Germinal center (tissue), 1 donor: ENCODE measurements around the gene CD14.
"Not testable (repeated sequence)": the region's sequence is repeated elsewhere in the genome, so short reads cannot be mapped to it uniquely, and the experiment has no call there.

Experiments used
- DNase-seq: peaks from one replicate; pipeline ENCODE4 v3.0.0; 2012; ENCODE audit warnings: mixed read lengths, low spot score

CD14 gene

GRCh38 chr5:140635291-140636257 lies 2.6 kb upstream of the CD14 start:
- no peak for DNase-seq

GRCh38 chr5:140634103-140634502 lies 1.1 kb upstream of the CD14 start:
- no peak for DNase-seq

- DNase-seq, result no peak
Observed at GRCh38 chr5:140633501-140633900, 526 bp upstream of the CD14 start.

GRCh38 chr5:140632366-140633020 lies 482 bp downstream of the CD14 start:
- DNase-seq, result peak; percentile 46

- peak; percentile 37 for DNase-seq
Observed at GRCh38 chr5:140631831-140632365, 1.1 kb downstream of the CD14 start.

- DNase-seq, result no peak
Observed at GRCh38 chr5:140631036-140631417, 1.9 kb downstream of the CD14 start.

DNA sequence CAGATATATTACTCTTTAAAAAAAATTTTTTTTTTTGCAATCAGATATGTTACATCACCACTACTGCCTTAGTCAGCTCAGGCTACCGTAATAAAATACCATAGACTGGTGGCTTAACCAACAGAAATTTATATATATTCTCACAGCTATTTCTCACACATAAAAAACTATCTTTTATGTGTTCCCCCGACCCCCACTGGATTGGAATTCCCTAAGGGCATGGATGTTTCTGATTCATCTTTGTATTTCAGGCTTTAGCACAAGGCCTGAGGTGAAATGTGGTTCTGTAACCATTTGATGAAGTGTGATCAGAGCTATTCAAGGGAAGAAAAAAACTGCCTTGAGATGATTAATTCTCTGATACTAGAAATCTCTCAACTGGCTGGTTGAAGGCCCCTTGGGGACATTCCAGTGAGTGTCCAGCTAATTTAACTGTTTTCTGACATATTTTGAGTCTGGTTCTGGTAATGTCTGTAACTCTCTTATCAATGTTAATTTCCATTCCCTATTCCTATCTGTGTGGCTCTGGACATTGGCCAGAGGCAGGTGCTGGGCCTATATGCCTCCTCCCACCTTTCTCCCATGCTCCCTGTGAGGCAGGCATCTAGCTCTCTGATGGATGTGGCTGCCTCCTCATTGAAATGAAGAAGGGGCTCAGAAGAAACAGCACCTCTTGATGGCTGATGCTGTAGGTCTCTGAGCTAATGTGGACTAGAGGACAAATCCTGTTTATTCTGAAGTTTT lies 2.5 kb downstream of the CD14 start:
- no peak for DNase-seq

DNA sequence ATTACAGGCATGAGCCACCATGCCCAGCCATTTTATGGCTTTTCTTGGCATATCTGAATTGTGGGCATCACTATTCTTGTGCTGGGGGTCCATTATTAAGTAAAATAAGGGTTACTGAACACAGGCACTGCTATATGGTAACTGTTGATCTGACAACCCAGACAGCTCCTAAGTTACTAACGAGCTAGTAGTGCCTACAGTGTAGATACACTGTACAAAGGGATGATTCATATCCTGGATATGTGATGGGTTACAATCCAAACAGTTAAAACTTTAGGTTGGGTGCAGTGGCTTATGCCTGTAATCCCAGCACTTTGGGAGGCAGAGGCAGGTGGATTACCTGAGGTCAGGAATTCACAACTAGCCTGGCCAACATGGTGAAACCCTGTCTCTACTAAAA lies 4.3 kb downstream of the CD14 start:
- DNase-seq, result no peak

- no peak for DNase-seq
Observed at GRCh38 chr5:140627972-140628371, 5.0 kb downstream of the CD14 start.

- DNase-seq, result not testable (repeated sequence)
Observed at GRCh38 chr5:140624886-140625285, 8.1 kb downstream of the CD14 start.

DNA sequence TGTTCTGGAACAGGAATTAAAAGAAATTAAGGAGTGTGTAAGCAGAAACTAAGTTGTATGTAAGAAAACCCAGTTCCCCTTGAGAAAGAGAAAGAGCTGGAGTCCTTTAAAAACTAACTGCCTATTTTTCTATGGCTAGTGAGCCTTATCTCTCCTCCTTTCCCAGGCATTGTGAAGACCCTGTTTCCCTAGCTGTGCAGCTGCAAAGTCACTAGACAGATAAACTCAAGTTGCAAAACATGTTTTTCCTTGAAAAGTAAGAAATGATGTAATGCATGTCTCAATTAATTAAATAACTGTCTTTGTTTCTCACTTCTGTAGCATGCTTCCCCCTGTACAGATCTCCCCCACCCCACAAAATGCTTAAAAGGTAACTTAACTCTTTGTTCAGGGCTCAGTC lies 9.9 kb downstream of the CD14 start:
- not testable (repeated sequence) for DNase-seq

DNA sequence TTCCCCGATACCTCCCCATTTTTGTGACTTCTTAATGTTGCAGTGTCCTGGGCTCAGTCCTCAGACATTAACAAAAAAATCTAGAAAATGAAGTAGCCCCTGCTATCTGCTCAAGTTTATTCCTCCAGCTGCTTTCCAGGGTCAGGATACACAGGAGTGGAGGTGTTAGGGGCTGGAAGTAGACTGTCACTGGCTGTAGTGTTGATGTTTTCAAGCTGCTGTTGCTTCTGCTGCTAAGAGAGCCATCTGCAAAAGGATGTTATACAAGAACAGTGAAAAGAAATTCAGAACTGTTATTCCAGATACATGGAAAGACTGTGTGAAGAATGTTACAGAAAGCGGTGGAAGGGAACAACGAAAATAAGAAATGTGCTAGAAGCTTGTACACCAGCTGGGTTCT lies 10.7 kb downstream of the CD14 start:
- DNase-seq, result no peak

DNA sequence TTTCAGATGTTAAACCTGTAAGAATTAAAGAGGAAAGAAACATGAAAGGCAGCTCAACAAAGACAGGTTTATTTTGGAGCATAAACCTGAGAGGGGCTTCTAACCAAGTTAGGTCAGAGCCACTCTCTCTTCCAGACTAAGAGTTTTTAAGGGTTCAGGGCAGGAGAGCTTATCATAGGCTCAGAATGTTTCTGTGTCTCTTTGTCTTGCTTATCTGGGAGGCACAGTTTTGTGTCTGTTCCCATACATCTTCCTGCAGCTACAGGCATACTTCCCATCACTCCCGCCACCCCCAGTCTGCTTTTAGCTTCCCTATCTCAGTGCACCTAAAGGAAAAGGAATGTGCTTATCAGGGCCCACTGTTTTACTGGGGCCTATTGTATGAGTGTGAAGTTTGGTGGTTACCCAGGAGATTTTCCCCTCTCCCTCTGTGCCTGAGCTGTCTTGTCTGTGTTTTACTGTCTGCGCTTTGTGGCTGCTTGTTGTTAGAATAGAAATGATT lies 21.9 kb downstream of the CD14 start:
- DNase-seq, result no peak

- DNase-seq, result no peak
Observed at GRCh38 chr5:140609126-140609525, 23.8 kb downstream of the CD14 start.

GRCh38 chr5:140608722-140609121 lies 24.3 kb downstream of the CD14 start:
- DNase-seq, result no peak

DNA sequence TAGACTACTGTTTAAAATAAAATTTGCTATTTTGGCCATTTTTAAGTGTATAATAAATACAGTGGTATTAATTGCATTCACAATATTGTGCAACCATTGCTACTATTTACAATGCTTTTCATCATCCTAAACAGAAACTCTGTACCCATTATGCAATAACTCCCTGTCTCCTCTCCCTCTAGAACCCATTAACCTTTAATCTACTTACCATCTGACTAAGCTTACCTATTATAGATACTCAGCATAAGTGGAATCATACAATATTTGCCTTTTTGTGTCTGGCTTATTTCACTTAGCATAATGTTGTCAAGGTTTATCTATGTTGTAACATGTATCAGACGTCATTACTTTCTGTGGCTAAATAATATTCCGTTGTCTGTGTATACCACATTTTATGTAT lies 25.9 kb downstream of the CD14 start:
- no peak for DNase-seq

DNA sequence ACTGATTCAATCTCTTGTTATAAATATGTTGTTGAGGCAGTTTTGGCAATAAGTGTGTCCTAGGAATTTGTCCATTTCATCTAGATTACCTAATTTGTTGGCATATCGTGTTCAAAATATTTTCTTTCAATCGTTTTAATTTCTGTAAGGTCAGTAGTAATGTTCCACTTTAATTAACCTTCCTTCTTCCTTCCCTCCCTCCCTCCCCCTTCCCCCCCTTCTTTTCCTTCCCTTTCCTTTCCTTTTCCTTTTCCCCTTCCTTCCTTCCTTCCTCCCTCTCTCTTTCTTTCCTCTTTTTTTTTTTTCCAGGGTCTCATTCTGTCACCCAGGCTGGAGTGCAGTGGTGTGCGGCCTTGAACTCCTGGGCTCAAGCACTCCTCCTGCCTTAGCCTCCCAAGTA lies 27.1 kb downstream of the CD14 start:
- DNase-seq, result no peak

- DNase-seq, result no peak
Observed at GRCh38 chr5:140603734-140604133, 29.2 kb downstream of the CD14 start.

DNA sequence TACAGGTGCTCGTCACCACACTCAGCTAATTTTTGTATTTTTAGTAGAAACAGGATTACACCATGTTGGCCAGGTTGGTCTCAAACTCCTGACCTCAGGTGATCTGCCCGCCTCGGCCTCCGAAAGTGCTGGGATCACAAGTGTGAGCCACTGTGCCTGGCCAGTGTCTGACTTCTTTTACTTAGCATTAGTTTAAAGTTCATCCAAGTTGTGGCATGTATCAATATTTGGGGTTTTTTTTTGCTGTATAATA lies 29.6 kb downstream of the CD14 start:
- not testable (repeated sequence) for DNase-seq

- DNase-seq, result no peak
Observed at GRCh38 chr5:140602147-140602546, 30.8 kb downstream of the CD14 start.

- no peak for DNase-seq
Observed at GRCh38 chr5:140600096-140600495, 32.9 kb downstream of the CD14 start.

DNA sequence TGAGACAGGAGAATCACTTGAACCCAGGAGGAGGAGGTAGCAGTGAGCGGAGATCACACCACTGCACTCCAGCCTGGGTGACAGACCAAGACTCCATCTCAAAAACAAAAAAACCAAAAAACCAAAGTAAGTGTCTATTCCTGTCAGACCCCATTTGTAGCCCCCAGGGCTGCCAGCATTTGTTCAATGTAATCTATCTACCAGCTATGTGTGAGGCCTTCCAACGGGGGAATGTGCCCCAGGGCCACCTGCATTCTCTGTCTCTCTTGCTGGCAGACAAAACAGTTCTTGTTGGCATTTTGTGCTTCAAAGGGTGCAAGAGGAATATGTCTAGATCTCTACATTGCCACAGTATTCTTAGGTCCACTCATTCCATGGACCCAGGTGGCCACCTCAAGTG lies 34.1 kb downstream of the CD14 start:
- no peak for DNase-seq
